ENCODE results near the gene ZNF774.
"Not testable (repeated sequence)": the region's sequence is repeated elsewhere in the genome, so short reads cannot be mapped to it uniquely, and the experiment has no call there.

The ZNF774 gene

GRCh38 chr15:90352107-90352893, at the start of gene ZNF774:
ZNF774 (plus strand) TSS chr15:90352284; CDS start chr15:90354661, 2,377 bp downstream.
- peak; percentile 95 for DNase-seq (ENCODE audit: low read depth)

- not testable (repeated sequence) for DNase-seq (ENCODE audit: low read depth)
Observed at GRCh38 chr15:90305355-90305754, 46.7 kb upstream of the ZNF774 start.

- DNase-seq (ENCODE audit: low read depth): no peak
Observed at GRCh38 chr15:90305932-90306331, 46.2 kb upstream of the ZNF774 start.

- DNase-seq (ENCODE audit: low read depth): no peak
Observed at GRCh38 chr15:90306560-90306959, 45.5 kb upstream of the ZNF774 start.

GRCh38 chr15:90307661-90308060, 44.4 kb upstream of the ZNF774 start:
- no peak for DNase-seq (ENCODE audit: low read depth)

- DNase-seq (ENCODE audit: low read depth): no peak
Observed at GRCh38 chr15:90309020-90309419, 43.1 kb upstream of the ZNF774 start.

- peak; percentile 87 for DNase-seq (ENCODE audit: low read depth)
Observed at GRCh38 chr15:90315278-90315982, 36.7 kb upstream of the ZNF774 start.

GRCh38 chr15:90316139-90316538, 35.9 kb upstream of the ZNF774 start:
- DNase-seq (ENCODE audit: low read depth): no peak

GRCh38 chr15:90318591-90318990, 33.5 kb upstream of the ZNF774 start:
- DNase-seq (ENCODE audit: low read depth): no peak

GRCh38 chr15:90320062-90320884, 31.8 kb upstream of the ZNF774 start:
- DNase-seq (ENCODE audit: low read depth): peak; percentile 94

- no peak for DNase-seq (ENCODE audit: low read depth)
Observed at GRCh38 chr15:90320885-90321278, 31.2 kb upstream of the ZNF774 start.

- DNase-seq (ENCODE audit: low read depth): peak; percentile 31
Observed at GRCh38 chr15:90322538-90322937, 29.5 kb upstream of the ZNF774 start.

GRCh38 chr15:90325726-90326125, 26.4 kb upstream of the ZNF774 start:
- no peak for DNase-seq (ENCODE audit: low read depth)

- DNase-seq (ENCODE audit: low read depth): no peak
Observed at GRCh38 chr15:90326441-90326840, 25.6 kb upstream of the ZNF774 start.

GRCh38 chr15:90327311-90327710, 24.8 kb upstream of the ZNF774 start:
- no peak for DNase-seq (ENCODE audit: low read depth)

- no peak for DNase-seq (ENCODE audit: low read depth)
Observed at GRCh38 chr15:90334304-90334731, 17.8 kb upstream of the ZNF774 start.

- peak; percentile 99 for DNase-seq (ENCODE audit: low read depth)
Observed at GRCh38 chr15:90336705-90337141, 15.4 kb upstream of the ZNF774 start.

- DNase-seq (ENCODE audit: low read depth): no peak
Observed at GRCh38 chr15:90337256-90337655, 14.8 kb upstream of the ZNF774 start.

- DNase-seq (ENCODE audit: low read depth): no peak
Observed at GRCh38 chr15:90338532-90338931, 13.6 kb upstream of the ZNF774 start.

GRCh38 chr15:90340345-90340744, 11.7 kb upstream of the ZNF774 start:
- DNase-seq (ENCODE audit: low read depth): no peak

- DNase-seq (ENCODE audit: low read depth): peak; percentile 81
Observed at GRCh38 chr15:90343302-90343790, 8.7 kb upstream of the ZNF774 start.

- no peak for DNase-seq (ENCODE audit: low read depth)
Observed at GRCh38 chr15:90344662-90345061, 7.4 kb upstream of the ZNF774 start.

All from EH (cell line).